ENCODE measurements around the gene PPP1R12C.
"Not testable (repeated sequence)": the region's sequence is repeated elsewhere in the genome, so short reads cannot be mapped to it uniquely, and the experiment has no call there.

Gene PPP1R12C

GRCh38 chr19:55116859-55117662 lies at the start of gene PPP1R12C:
Gene PPP1R12C, minus strand, starts transcription at chr19:55117637. Its CDS starts 94 bp downstream, at chr19:55117543.
- DNase-seq, result peak; percentile 52

DNA sequence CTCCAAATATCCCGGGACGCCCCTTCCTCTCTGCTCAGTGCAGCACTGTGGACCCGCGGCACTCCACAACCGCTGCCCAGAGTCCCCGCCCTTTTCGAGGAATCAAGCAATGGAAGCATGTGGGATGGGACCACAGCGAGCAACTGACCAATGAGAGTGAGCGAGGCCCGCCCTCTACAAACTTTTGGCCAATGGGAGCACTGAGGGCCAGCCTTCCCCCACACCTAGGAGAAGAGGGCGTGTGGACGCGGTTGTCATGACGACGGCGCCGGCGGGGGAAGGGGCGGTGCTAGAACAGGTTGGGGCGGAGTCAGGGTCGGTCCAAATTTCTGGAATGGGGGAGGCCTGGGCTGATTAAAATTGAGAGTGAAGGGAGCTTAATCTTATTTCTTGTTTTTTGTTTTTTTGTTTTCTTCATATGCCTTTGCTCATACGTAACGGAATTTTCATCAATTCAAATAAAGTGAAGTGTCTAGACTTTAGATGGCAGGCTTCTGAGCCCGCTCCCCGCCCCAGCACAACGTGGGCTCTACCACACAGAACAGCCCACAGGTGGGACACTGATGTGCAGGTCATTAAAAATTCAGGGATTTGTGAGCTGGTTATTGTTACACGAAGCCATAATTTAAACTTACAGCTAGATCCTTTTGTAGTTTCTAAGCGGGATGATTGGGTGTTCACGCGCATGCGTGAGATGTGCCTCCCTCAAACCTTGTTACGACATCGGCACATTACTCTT lies 49.3 kb upstream of the PPP1R12C start, which contains the start of gene DNAAF3:
TSS of gene DNAAF3 (minus strand) at position 84 of the 739 bp plus-strand sequence. CDS start 200 bp downstream, outside the sequence.
- DNase-seq, result peak; percentile 92

- DNase-seq, result no peak
Measured at GRCh38 chr19:55165952-55166529, 48.6 kb upstream of the PPP1R12C start.

DNA sequence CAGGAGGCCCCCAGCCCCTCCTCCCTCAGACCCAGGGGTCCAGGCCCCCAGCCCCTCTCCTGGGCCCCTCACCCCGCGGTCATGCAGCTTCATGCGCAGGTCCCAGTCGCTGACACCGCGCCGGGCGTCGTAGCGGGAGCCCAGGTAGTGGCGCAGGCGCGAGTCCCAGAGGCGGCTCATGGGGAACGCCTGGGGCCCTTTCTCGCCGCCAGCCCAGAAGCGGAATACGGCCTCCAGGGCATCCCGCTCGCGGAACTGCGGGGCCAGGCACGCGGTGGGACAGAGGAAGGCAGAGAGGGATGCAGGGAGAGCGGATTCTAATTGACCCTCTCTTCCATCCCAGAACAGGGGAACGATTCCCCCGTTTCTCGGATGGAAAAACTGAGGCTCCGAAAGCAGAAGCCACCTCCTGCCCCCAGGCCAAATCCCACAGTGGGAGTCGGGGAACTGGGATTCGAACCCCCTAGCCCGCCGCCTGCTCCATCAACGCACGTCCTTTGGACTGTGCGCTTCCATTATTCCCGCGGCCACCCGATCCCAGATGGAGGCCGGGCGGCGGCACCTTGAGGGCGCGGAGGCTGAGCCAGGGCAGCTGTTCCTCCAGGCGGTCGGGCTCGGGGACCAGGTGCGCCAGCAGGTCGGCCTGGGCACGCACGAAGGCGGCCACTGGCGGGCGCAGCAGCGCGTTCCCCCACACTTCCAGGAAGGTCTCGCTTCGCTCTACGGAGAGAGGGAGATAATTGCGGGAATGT lies 44.3 kb upstream of the PPP1R12C start:
- no peak for DNase-seq

- DNase-seq, result no peak
Measured at GRCh38 chr19:55160986-55161365, 43.5 kb upstream of the PPP1R12C start.

- peak; percentile 79 for DNase-seq
Measured at GRCh38 chr19:55160128-55160985, 42.9 kb upstream of the PPP1R12C start.

GRCh38 chr19:55158848-55159749 lies 41.7 kb upstream of the PPP1R12C start:
- DNase-seq, result no peak

GRCh38 chr19:55158423-55158822 lies 41.0 kb upstream of the PPP1R12C start:
- DNase-seq, result no peak

DNA sequence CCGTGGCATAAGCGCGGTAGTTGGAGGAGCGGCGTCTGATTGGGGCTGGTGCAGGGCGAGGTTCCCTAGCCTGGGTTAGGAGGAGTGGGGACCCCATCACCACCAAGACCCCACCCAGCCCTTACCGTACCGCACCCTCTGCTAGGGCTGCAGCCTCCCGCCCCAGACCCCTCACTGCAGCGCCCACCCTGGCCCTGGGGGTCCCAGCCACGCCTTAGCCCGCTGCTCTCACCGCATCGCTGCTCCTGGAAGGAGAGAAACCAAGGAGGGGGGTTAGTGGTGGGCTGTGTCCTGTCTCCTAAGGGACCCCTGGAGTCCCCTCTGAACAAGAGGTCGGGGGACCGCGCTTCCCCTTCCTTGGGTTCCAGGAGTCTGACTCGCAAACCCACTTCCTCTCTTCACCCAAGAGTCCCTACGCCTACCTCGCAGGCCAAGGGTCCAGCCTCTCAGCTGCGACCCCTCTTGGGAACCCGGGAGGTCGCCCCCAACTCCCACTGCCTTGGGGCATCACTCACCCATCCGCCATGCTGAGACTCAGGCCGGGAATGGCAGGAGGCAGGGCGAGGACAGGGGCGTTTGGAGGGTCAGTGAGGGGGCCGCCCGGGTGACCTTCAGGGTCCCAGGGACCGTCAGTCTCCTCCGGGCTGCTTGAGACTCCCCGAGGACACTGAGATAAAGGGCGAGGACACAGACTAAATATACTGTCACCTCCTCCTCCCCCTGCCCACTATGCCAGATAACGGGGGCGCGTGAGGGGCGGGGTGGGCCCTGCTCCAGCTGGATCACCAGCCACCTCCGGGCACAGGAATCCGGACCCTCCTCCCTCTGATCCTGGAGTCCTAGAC lies 39.8 kb upstream of the PPP1R12C start, which contains the start of gene TNNI3:
TSS of gene TNNI3 (minus strand) at position 669 of the 845 bp plus-strand sequence. CDS start at position 526, 143 bp downstream.
- DNase-seq, result no peak

- DNase-seq, result no peak
Measured at GRCh38 chr19:55156202-55157063, 39.0 kb upstream of the PPP1R12C start.

- DNase-seq, result not testable (repeated sequence)
Measured at GRCh38 chr19:55155784-55156183, 38.3 kb upstream of the PPP1R12C start.

GRCh38 chr19:55153652-55154264 lies 36.3 kb upstream of the PPP1R12C start:
- DNase-seq, result no peak

DNA sequence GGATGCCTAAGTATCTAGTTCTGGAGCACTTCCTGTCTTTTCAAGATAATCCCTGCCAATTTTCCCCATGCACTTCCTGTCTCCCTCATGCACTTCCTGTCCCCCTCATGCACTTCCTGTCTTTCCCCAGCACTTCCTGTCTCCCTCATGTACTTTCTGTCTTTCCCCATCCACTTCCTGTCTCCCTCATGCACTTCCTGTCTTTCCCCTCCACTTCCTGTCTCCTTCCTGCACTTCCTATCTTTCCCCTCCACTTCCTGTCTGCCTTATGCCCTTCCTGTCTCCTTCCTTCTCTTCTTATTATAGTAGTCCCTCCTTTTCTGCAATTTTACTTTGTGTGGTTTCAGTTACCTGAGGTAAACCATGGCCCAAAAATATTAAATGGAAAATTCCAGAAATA lies 34.6 kb upstream of the PPP1R12C start:
- DNase-seq, result no peak

DNA sequence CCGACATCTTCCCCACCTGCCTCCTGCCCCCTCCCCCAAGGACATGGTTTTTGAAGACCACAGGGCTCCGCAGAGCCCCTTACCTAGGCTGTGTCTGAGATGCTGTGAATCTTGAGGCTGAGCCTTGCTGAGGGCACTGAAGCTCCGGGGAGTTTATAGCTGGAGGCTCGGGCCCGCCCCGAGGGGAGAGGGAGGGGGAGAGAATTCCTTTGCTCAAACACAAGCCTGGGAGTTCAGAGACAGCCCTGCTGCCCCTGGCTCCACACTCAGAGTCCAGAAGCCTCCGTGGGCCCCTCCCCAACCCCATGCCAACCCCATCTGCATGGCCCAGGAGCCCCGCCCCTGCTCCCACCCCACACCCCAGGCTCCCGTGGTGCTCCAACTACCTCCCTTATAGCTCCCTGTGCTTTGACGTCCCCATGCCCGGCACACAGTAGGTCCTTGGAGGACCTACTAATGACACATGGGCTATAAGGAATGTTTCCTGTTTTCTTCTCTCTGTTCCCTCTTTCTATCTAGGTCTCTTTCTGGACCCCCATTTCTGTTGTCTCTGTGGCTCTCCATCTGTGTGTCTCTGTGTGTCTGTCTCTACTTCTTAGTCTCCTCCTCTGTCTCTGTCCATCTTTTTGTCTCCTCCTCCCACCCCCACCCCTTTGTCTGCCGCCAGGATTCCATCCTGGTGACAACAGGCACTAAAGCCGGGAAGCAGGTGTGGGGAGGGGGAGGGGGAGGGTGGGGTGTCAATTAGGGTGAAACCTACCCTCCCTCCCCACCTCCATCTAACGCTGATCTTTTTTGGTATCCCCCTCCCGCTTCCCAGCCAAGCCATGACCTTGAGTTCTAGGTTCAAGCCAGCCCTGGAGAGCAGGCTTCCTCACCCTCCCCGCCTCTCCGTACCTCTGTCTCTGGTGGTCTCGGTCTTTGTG lies 31.9 kb upstream of the PPP1R12C start, which contains the start of gene TNNT1:
TSS of gene TNNT1 (minus strand) at position 129 of the 926 bp plus-strand sequence. CDS start 2,049 bp downstream, outside the sequence.
- DNase-seq, result peak; percentile 69

- peak; percentile 76 for DNase-seq
Measured at GRCh38 chr19:55147545-55148251, 30.3 kb upstream of the PPP1R12C start.

DNA sequence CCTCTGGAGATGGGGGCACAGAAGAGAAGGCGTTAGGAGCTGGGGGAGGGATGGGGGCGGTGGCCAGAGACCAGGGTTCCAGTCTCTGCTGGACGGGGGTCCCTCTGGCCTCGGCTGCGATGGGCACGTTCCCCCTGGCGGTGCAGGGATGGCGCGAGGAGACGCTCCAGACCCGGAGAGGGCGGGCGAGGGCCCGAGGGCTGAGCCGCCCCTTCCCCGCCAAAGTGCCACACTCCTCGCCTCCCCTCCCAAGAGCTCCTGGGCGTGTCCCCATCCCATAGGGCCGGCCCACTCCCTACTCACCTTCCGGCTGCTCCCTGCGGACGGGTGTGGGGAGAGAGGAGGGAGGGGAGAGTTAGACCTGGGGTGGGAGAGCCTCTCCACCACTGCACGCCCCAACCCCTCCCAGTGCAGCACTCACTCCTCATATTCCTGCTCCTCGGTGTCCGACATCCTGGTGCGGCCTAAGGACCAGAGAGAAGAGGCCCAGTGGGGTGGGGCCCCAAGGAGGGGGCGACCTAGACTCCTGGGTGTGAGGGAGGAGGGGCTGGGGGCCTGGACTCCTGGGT lies 29.4 kb upstream of the PPP1R12C start:
- no peak for DNase-seq

Data from right hindlimb (tissue), 1 donor.